ENCODE measurements around the gene RPL29.

RPL29 gene

GRCh38 chr3:52006820-52007133 lies 11.1 kb upstream of the RPL29 start:
- Histone ChIP-seq H3K9me3 (ENCODE audit: control extremely low read depth in 1 of 5, control insufficient read depth in 4 of 5, insufficient read depth in 2 of 5, low read depth in 1 of 5, low read length in 4 of 5) (no peaks in the 10 kb centered on the region), H3K4me1 (ENCODE audit: control extremely low read depth in 1 of 4, control insufficient read depth in 4 of 4, insufficient read depth in 4 of 4, low read length in 3 of 4) (peaks cover 0 to 27% (median 17%) of the 10 kb centered on the region in 4 experiments), H3K4me3 (ENCODE audit: control insufficient read depth in 1 of 7, extremely low read depth in 1 of 7, insufficient read depth in 4 of 7, low read depth in 2 of 7, low read length in 6 of 7) (no peak overlapping the region), H3K27ac (ENCODE audit: insufficient read depth in 1 of 2, low read depth in 1 of 2, low read length in 2 of 2, poor library complexity in 1 of 2, severe bottlenecking in 2 of 2) (no peak overlapping the region), H3K27me3 (replicated peaks in 2 of 5; ENCODE audit: control insufficient read depth in 4 of 5, insufficient read depth in 5 of 5, low read length in 4 of 5) (no peaks in the 10 kb centered on the region), H3K36me3 (ENCODE audit: control insufficient read depth in 4 of 4, insufficient read depth in 4 of 4, low read length in 3 of 4) (no peaks in the 10 kb centered on the region)
- no peak for DNase-seq
- ChIA-PET POLR2A (no interaction called here), CTCF (interaction anchor here (1.9 to 9.0 kb wide), 5 partner anchors 10 to 137 kb away, joined by 6 to 169 read pairs (median 10); partner anchors contain the start of gene DUSP7)
- 96% methylated on average over 6 of the region's 6 CpGs for WGBS (ENCODE audit: insufficient coverage)

- no peaks in the 10 kb centered on the region for H3K27me3 ChIP-seq (replicated peaks in 2 of 5; ENCODE audit: control insufficient read depth in 4 of 5, insufficient read depth in 5 of 5, low read length in 4 of 5)
- H3K36me3 ChIP-seq (ENCODE audit: control insufficient read depth in 4 of 4, insufficient read depth in 4 of 4, low read length in 3 of 4): no peaks in the 10 kb centered on the region
- CTCF ChIA-PET: interaction anchor here (1.9 to 9.0 kb wide), 8 partner anchors 11 to 137 kb away, joined by 6 to 169 read pairs (median 31); partner anchors contain the start of gene DUSP7
- H3K4me3 ChIP-seq (ENCODE audit: control insufficient read depth in 1 of 7, extremely low read depth in 1 of 7, insufficient read depth in 4 of 7, low read depth in 2 of 7, low read length in 6 of 7): peak overlapping the region in 1 of 7 experiments; percentile 36
- WGBS (ENCODE audit: insufficient coverage): 47% methylated on average over 8 of the region's 8 CpGs
- H3K9me3 ChIP-seq (ENCODE audit: control extremely low read depth in 1 of 5, control insufficient read depth in 4 of 5, insufficient read depth in 2 of 5, low read depth in 1 of 5, low read length in 4 of 5): no peaks in the 10 kb centered on the region
- peak in 2 of 3 donors; percentile 41 to 45 for DNase-seq
- no peak overlapping the region for H3K27ac ChIP-seq (ENCODE audit: insufficient read depth in 1 of 2, low read depth in 1 of 2, low read length in 2 of 2, poor library complexity in 1 of 2, severe bottlenecking in 2 of 2)
- POLR2A ChIA-PET: no interaction called here
- peaks cover 0 to 32% (median 20%) of the 10 kb centered on the region in 4 experiments for H3K4me1 ChIP-seq (ENCODE audit: control extremely low read depth in 1 of 4, control insufficient read depth in 4 of 4, insufficient read depth in 4 of 4, low read length in 3 of 4)
These were observed 10.5 kb upstream of the RPL29 start for GRCh38 chr3:52006017-52006819.

DNA sequence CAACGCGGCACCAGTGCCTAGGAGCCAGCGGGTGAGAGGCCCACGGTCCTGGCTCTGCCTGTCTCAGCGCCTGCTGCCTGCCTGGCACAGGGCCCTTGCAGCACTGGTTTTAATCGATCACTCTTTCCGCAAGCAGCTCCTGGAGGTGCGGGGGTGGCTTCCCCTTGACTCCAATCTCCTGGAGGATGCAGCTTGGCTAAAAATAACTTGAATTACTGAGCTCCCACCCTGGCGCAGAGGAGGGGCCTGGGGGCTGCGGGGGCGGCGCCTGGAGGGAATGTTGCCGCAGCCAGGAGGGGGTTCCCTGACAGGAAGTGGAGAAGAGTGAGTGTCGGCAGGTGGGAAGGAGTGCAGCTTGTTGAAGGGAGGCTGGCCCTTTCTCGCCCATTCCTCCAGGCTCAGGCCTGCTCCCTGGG lies 9.9 kb upstream of the RPL29 start:
- Histone ChIP-seq H3K4me3 (ENCODE audit: control insufficient read depth in 1 of 7, extremely low read depth in 1 of 7, insufficient read depth in 4 of 7, low read depth in 2 of 7, low read length in 6 of 7) (peak overlapping the region in 2 of 7 experiments; percentile 13 to 36), H3K9me3 (ENCODE audit: control extremely low read depth in 1 of 5, control insufficient read depth in 4 of 5, insufficient read depth in 2 of 5, low read depth in 1 of 5, low read length in 4 of 5) (no peaks in the 10 kb centered on the region), H3K4me1 (ENCODE audit: control extremely low read depth in 1 of 4, control insufficient read depth in 4 of 4, insufficient read depth in 4 of 4, low read length in 3 of 4) (peaks cover 0 to 32% (median 20%) of the 10 kb centered on the region in 4 experiments), H3K27me3 (replicated peaks in 2 of 5; ENCODE audit: control insufficient read depth in 4 of 5, insufficient read depth in 5 of 5, low read length in 4 of 5) (no peaks in the 10 kb centered on the region), H3K36me3 (ENCODE audit: control insufficient read depth in 4 of 4, insufficient read depth in 4 of 4, low read length in 3 of 4) (no peaks in the 10 kb centered on the region), H3K27ac (ENCODE audit: insufficient read depth in 1 of 2, low read depth in 1 of 2, low read length in 2 of 2, poor library complexity in 1 of 2, severe bottlenecking in 2 of 2) (no peak overlapping the region)
- CTCF ChIA-PET: interaction anchor here (0.7 to 9.0 kb wide), 7 partner anchors 12 to 138 kb away, joined by 3 to 169 read pairs (median 50); no protein-coding TSS in a partner anchor
- peak in 1 of 3 donors; percentile 23 for DNase-seq
- 14% methylated on average over 15 of the region's 15 CpGs for WGBS (ENCODE audit: insufficient coverage)
- POLR2A ChIA-PET: no interaction called here

DNA sequence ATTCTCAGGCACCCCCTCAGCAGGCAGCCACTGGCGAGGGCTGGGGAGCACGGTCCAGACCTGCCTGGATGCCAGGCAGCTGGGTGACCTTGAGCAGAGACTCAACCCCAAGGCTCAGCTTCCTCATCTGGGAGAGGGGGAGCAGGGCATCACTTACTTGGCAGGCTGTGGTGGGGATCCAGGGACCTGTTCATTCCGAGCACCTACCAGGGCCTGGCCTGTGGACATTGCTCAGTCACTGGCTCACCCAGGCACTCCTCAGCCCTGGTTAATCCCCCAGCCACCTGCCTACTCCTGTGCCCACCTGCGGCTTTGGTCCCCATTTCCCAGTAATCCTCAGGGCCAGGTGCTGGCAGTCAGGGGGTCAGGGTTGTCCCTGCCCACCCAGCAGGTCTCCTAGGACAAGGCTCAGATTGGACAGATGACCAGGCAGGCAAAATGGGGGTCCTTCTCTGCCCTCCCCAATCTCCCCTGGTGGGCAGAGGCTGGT lies 9.3 kb upstream of the RPL29 start:
- Histone ChIP-seq H3K27me3 (replicated peaks in 2 of 5; ENCODE audit: control insufficient read depth in 4 of 5, insufficient read depth in 5 of 5, low read length in 4 of 5) (no peaks in the 10 kb centered on the region), H3K4me1 (ENCODE audit: control extremely low read depth in 1 of 4, control insufficient read depth in 4 of 4, insufficient read depth in 4 of 4, low read length in 3 of 4) (peaks cover 0 to 32% (median 20%) of the 10 kb centered on the region in 4 experiments), H3K9me3 (ENCODE audit: control extremely low read depth in 1 of 5, control insufficient read depth in 4 of 5, insufficient read depth in 2 of 5, low read depth in 1 of 5, low read length in 4 of 5) (no peaks in the 10 kb centered on the region), H3K4me3 (ENCODE audit: control insufficient read depth in 1 of 7, extremely low read depth in 1 of 7, insufficient read depth in 4 of 7, low read depth in 2 of 7, low read length in 6 of 7) (no peak overlapping the region), H3K27ac (ENCODE audit: insufficient read depth in 1 of 2, low read depth in 1 of 2, low read length in 2 of 2, poor library complexity in 1 of 2, severe bottlenecking in 2 of 2) (no peak overlapping the region), H3K36me3 (ENCODE audit: control insufficient read depth in 4 of 4, insufficient read depth in 4 of 4, low read length in 3 of 4) (no peaks in the 10 kb centered on the region)
- no peak for DNase-seq
- ChIA-PET POLR2A (no interaction called here), CTCF (interaction anchor here (0.7 to 9.0 kb wide), 7 partner anchors 12 to 145 kb away, joined by 3 to 169 read pairs (median 50); no protein-coding TSS in a partner anchor)
- 100% methylated on average over 2 of the region's 4 CpGs for WGBS (ENCODE audit: insufficient coverage)

DNA sequence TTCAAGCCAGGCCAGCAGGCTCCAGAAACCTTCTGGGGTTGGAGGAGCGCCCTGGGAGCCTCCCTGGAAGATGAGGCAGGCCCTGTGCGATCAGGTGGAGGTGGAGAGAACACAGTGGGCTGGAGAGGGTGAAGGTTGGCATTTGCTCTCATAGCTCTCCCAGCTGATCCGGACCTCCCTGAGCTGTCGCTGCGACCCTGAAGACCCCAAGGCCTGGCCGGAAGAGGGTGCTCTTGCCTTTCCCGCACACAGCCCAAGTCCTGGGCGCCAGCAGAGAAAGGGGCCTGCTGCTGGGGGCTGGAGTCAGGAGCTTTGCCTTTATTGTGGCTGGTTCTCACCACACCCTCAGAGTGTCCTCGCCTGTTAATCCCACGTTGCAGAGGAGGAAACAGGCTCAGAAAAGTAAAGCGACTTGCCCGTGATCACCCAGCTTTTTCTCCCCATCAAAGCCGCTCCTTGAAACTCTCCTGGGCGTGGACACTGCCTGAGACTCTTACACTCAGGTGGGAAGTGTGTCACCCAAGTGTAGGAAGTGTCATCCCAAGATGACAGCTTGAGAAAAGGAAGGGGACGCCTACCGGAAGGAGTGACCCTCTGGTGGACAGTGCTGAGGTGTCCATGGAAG lies 8.6 kb upstream of the RPL29 start:
- no peak overlapping the region for H3K27ac ChIP-seq (ENCODE audit: insufficient read depth in 1 of 2, low read depth in 1 of 2, low read length in 2 of 2, poor library complexity in 1 of 2, severe bottlenecking in 2 of 2)
- H3K4me1 ChIP-seq (ENCODE audit: control extremely low read depth in 1 of 4, control insufficient read depth in 4 of 4, insufficient read depth in 4 of 4, low read length in 3 of 4): peaks cover 0 to 32% (median 20%) of the 10 kb centered on the region in 4 experiments
- H3K27me3 ChIP-seq (replicated peaks in 2 of 5; ENCODE audit: control insufficient read depth in 4 of 5, insufficient read depth in 5 of 5, low read length in 4 of 5): no peaks in the 10 kb centered on the region
- H3K4me3 ChIP-seq (ENCODE audit: control insufficient read depth in 1 of 7, extremely low read depth in 1 of 7, insufficient read depth in 4 of 7, low read depth in 2 of 7, low read length in 6 of 7): no peak overlapping the region
- WGBS (ENCODE audit: insufficient coverage): 67% methylated on average over 14 of the region's 16 CpGs
- CTCF ChIA-PET: interaction anchor here (1.1 to 9.0 kb wide), 8 partner anchors 12 to 146 kb away, joined by 3 to 169 read pairs (median 31); partner anchors contain the start of gene DUSP7
- POLR2A ChIA-PET: no interaction called here
- H3K36me3 ChIP-seq (ENCODE audit: control insufficient read depth in 4 of 4, insufficient read depth in 4 of 4, low read length in 3 of 4): no peaks in the 10 kb centered on the region
- DNase-seq: peak in 2 of 3 donors; percentile 25 to 26
- no peaks in the 10 kb centered on the region for H3K9me3 ChIP-seq (ENCODE audit: control extremely low read depth in 1 of 5, control insufficient read depth in 4 of 5, insufficient read depth in 2 of 5, low read depth in 1 of 5, low read length in 4 of 5)

DNA sequence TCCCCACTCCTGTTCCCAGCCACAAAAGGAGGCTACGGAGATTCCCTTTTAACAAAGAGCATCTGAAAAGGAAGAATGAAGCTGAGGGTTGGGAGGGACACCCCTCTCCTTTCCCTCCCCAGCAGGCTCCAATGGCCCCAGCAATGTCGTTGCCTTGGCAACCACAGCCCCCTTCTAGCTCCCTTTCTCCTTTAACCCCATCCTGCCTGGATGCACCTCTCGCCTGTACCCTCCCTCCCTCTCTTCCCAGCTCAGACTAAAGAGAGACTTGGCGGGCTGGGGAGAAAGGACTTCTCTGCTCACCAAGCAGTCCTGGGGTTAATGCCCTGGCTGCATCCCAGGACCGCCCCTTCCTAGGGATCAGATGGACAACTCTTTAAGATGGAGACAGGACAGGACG lies 7.1 kb upstream of the RPL29 start:
- H3K4me1 ChIP-seq (ENCODE audit: control extremely low read depth in 1 of 4, control insufficient read depth in 4 of 4, insufficient read depth in 4 of 4, low read length in 3 of 4): peaks cover 0 to 35% (median 20%) of the 10 kb centered on the region in 4 experiments
- POLR2A ChIA-PET: no interaction called here
- DNase-seq: no peak
- CTCF ChIA-PET: interaction anchor here (0.9 to 9.0 kb wide), 14 partner anchors 11 to 337 kb away, joined by 3 to 169 read pairs (median 10); partner anchors contain the start of gene DUSP7
- H3K27ac ChIP-seq (ENCODE audit: insufficient read depth in 1 of 2, low read depth in 1 of 2, low read length in 2 of 2, poor library complexity in 1 of 2, severe bottlenecking in 2 of 2): no peak overlapping the region
- no peaks in the 10 kb centered on the region for H3K27me3 ChIP-seq (replicated peaks in 2 of 5; ENCODE audit: control insufficient read depth in 4 of 5, insufficient read depth in 5 of 5, low read length in 4 of 5)
- no peak overlapping the region for H3K4me3 ChIP-seq (ENCODE audit: control insufficient read depth in 1 of 7, extremely low read depth in 1 of 7, insufficient read depth in 4 of 7, low read depth in 2 of 7, low read length in 6 of 7)
- H3K36me3 ChIP-seq (ENCODE audit: control insufficient read depth in 4 of 4, insufficient read depth in 4 of 4, low read length in 3 of 4): no peaks in the 10 kb centered on the region
- 94% methylated on average over 4 of the region's 6 CpGs for WGBS (ENCODE audit: insufficient coverage)
- H3K9me3 ChIP-seq (ENCODE audit: control extremely low read depth in 1 of 5, control insufficient read depth in 4 of 5, insufficient read depth in 2 of 5, low read depth in 1 of 5, low read length in 4 of 5): no peaks in the 10 kb centered on the region
